CD14-positive monocyte (primary cell): ENCODE results near the gene MTA1. TPM values are rescaled to one million over a fixed set of nuclear protein-coding genes. Genes with fewer than 3 reads are reported as not detected.
A peak's percentile ranks its signal among the peaks of the same experiment; 100 is the strongest.

Experiments used
- DNase-seq, 3 donors: peaks; one replicate each; pipeline ENCODE4 v3.0.0-alpha.2; 2011 to 2022
- H2AFZ ChIP-seq: 2 replicates; pipeline ENCODE4 v1.6.0; 2012; ENCODE audit warnings: mild to moderate bottlenecking, low read depth, low read length, inconsistent platforms; ENCODE audit not compliant: insufficient read depth, poor library complexity, severe bottlenecking
- H3K27ac ChIP-seq, 2 donors: 1 replicate in 1 of 2; 2 replicates in 1 of 2; pipeline ENCODE4 v1.5.1; 2012 to 2013; ENCODE audit warnings: low read length in 2 of 2, control low read depth in 1 of 2, inconsistent platforms in 1 of 2, low read depth in 1 of 2, mild to moderate bottlenecking in 1 of 2
- H3K27me3 ChIP-seq, 2 donors: one replicate each; pipeline versions ENCODE4 v1.6.0 to v1.6.1; 2011 to 2013; ENCODE audit warnings: low read length in 2 of 2; ENCODE audit not compliant: control insufficient read depth in 2 of 2, insufficient read depth in 2 of 2
- H3K36me3 ChIP-seq, 2 donors: replicated peaks in 1 of 2; 1 replicate in 1 of 2; 2 replicates in 1 of 2; pipeline versions ENCODE4 v1.5.1 to v1.6.1; 2012 to 2013; ENCODE audit warnings: low read length in 2 of 2, control low read depth in 1 of 2, inconsistent platforms in 1 of 2, mild to moderate bottlenecking in 1 of 2; ENCODE audit not compliant: insufficient read depth in 2 of 2, control insufficient read depth in 1 of 2
- H3K4me1 ChIP-seq, 2 donors: 1 replicate in 1 of 2; 2 replicates in 1 of 2; pipeline versions ENCODE4 v1.5.1 to v1.6.1; 2012 to 2013; ENCODE audit warnings: low read length in 2 of 2, control low read depth in 1 of 2, inconsistent platforms in 1 of 2, mild to moderate bottlenecking in 1 of 2, moderate library complexity in 1 of 2; ENCODE audit not compliant: insufficient read depth in 2 of 2, control insufficient read depth in 1 of 2
- H3K4me2 ChIP-seq: replicated peaks from 2 replicates; pipeline ENCODE3; 2012; ENCODE audit warnings: low read length, moderate library complexity, mild to moderate bottlenecking; ENCODE audit not compliant: poor library complexity, severe bottlenecking; ENCODE audit errors: extremely low read depth
- H3K4me3 ChIP-seq, 3 experiments: fragments of 200-600 bp in 1 of 3; sonication (generic) in 1 of 3; replicated peaks in 1 of 3; 1 replicate in 2 of 3; 2 replicates in 1 of 3; pipeline ENCODE4 v1.5.1; 2011 to 2013; ENCODE audit warnings: low read length in 3 of 3, mild to moderate bottlenecking in 3 of 3, control low read depth in 2 of 3, low read depth in 2 of 3, inconsistent platforms in 1 of 3, moderate library complexity in 1 of 3
- H3K79me2 ChIP-seq: 2 replicates; pipeline ENCODE4 v1.6.0; 2012; ENCODE audit warnings: mild to moderate bottlenecking, control low read depth, inconsistent platforms, low read length, moderate library complexity; ENCODE audit not compliant: insufficient read depth
- H3K9ac ChIP-seq: 2 replicates; pipeline ENCODE4 v1.6.0; 2017; ENCODE audit warnings: low read length, mild to moderate bottlenecking; ENCODE audit not compliant: insufficient read depth, poor library complexity, severe bottlenecking
- H3K9me3 ChIP-seq, 2 donors: replicated peaks in 1 of 2; 1 replicate in 1 of 2; 2 replicates in 1 of 2; pipeline versions ENCODE4 v1.5.1 to v1.6.1; 2012 to 2013; ENCODE audit warnings: low read length in 2 of 2, control low read depth in 1 of 2; ENCODE audit not compliant: control insufficient read depth in 1 of 2, insufficient read depth in 1 of 2
- H4K20me1 ChIP-seq: 2 replicates; pipeline ENCODE4 v1.6.0; 2012; ENCODE audit warnings: mild to moderate bottlenecking, low read length, control low read depth, moderate library complexity; ENCODE audit not compliant: insufficient read depth
- H3K27ac Mint-ChIP-seq, 7 donors: one replicate each; pipeline ENCODE4 v1.8.0; 2020; ENCODE audit warnings: mild to moderate bottlenecking in 7 of 7, mixed read lengths in 7 of 7, moderate library complexity in 6 of 7, inconsistent platforms in 2 of 7
- H3K27me3 Mint-ChIP-seq, 3 donors: one replicate each; pipeline ENCODE4 v1.8.0; 2021 to 2022; ENCODE audit warnings: low read depth in 3 of 3, mild to moderate bottlenecking in 3 of 3, mixed read lengths in 3 of 3, moderate library complexity in 3 of 3, inconsistent platforms in 1 of 3
- H3K36me3 Mint-ChIP-seq, 2 donors: one replicate each; pipeline ENCODE4 v1.8.0; 2020; ENCODE audit warnings: mixed read lengths in 2 of 2, inconsistent platforms in 1 of 2, mild to moderate bottlenecking in 1 of 2
- H3K4me1 Mint-ChIP-seq: one replicate; pipeline ENCODE4 v1.8.0; 2020; ENCODE audit warnings: mild to moderate bottlenecking, mixed read lengths
- H3K4me3 Mint-ChIP-seq, 2 donors: one replicate each; pipeline ENCODE4 v1.8.0; 2020; ENCODE audit warnings: mild to moderate bottlenecking in 2 of 2, mixed read lengths in 2 of 2, moderate library complexity in 1 of 2
- H3K9me3 Mint-ChIP-seq, 7 donors: one replicate each; pipeline ENCODE4 v1.8.0; 2020 to 2022; ENCODE audit warnings: mixed read lengths in 7 of 7, mild to moderate bottlenecking in 6 of 7, moderate library complexity in 6 of 7, inconsistent platforms in 2 of 7
- CTCF ChIP-seq: fragments of 200-600 bp; IDR thresholded peaks from one replicate; pipeline ENCODE4 v1.8.0; 2022; ENCODE audit warnings: antibody characterized with exemption, mild to moderate bottlenecking
- WGBS: methylation state at CpG from one replicate; pipeline ENCODE4 v1.1.5; 2013; ENCODE audit warnings: missing lambda C conversion rate; ENCODE audit not compliant: insufficient coverage; 5-methylcytosine and 5-hydroxymethylcytosine counted together
- intact Hi-C, 2 donors: fragments of 100-400 bp; cut with micrococcal nuclease; formaldehyde crosslinking; loops; one replicate each; pipeline versions ENCODE4 v1.15.0 to v1.15.1; 2023
- polyA plus RNA-seq, 3 donors: library from polyadenylated mRNA; depleted of rRNA in 1 of 3; unstranded in 2 of 3; stranded (reverse) in 1 of 3; fragments of 300-500 nt in 2 of 3; fragments of >200 nt in 1 of 3; fragmentation: Illumina TruSeq in 2 of 3; gene quantifications; 1 replicate in 2 of 3; 2 replicates in 1 of 3; pipeline ENCODE4 v1.2.3, GENCODE V29; 2012 to 2021

MTA1 gene
- polyA plus RNA-seq, 3 donors = 0.91 to 102 (median 2.0) TPM

- H3K79me2 ChIP-seq = no peaks in the 10 kb centered on the region
- H3K36me3 ChIP-seq = peaks cover 0 to 3% of the 10 kb centered on the region in 2 donors
- DNase-seq = no peak
- 93% methylated on average over 13 of the region's 16 CpGs for WGBS
- no peak overlapping the region for H2AFZ ChIP-seq
- peaks cover 13% of the 10 kb centered on the region for H4K20me1 ChIP-seq
- H3K4me3 ChIP-seq = no peak overlapping the region
- intact Hi-C loops = loop anchor here (5.0 to 10.0 kb wide), 2 partner anchors 413 to 420 kb away; partner anchors contain the start of gene GPR132 (in 1 of the 2)
- H3K9me3 Mint-ChIP-seq = peaks cover 0 to 8% (median 2%) of the 10 kb centered on the region in 7 donors
- peak overlapping the region in 1 of 2 donors; percentile 85 for H3K4me3 Mint-ChIP-seq
- no peak overlapping the region for H3K27ac ChIP-seq
- H3K4me1 Mint-ChIP-seq = peaks cover 67% of the 10 kb centered on the region
- H3K36me3 Mint-ChIP-seq = peaks cover 5 to 12% of the 10 kb centered on the region in 2 donors
- peak overlapping the region in 6 of 7 donors; percentile 8 to 92 (median 88) for H3K27ac Mint-ChIP-seq
- H3K27me3 ChIP-seq = peaks cover 2 to 45% of the 10 kb centered on the region in 2 donors
- H3K4me2 ChIP-seq = no peak overlapping the region
- peaks cover 81 to 91% of the 10 kb centered on the region in 2 donors for H3K4me1 ChIP-seq
- H3K9ac ChIP-seq = no peak overlapping the region
- TF ChIP-seq CTCF = no peak
- peaks cover 34 to 65% (median 37%) of the 10 kb centered on the region in 3 donors for H3K27me3 Mint-ChIP-seq
- no peaks in the 10 kb centered on the region for H3K9me3 ChIP-seq
Measured at GRCh38 chr14:105484997-105485393, 65.4 kb downstream of the MTA1 start.

GRCh38 chr14:105485739-105486162 is 66.1 kb downstream of the MTA1 start:
- Histone ChIP-seq H3K9ac (peak overlapping the region; percentile 95), H4K20me1 (peaks cover 13% of the 10 kb centered on the region), H3K9me3 (no peaks in the 10 kb centered on the region), H3K27ac (peak overlapping the region in 1 of 2 donors; percentile 94), H3K4me3 (peak overlapping the region in 1 of 3 experiments; percentile 89), H3K4me2 (peak overlapping the region; percentile 82), H3K27me3 (peaks cover 2 to 39% of the 10 kb centered on the region in 2 donors), H3K4me1 (peaks cover 75 to 85% of the 10 kb centered on the region in 2 donors), H3K36me3 (peaks cover 0 to 3% of the 10 kb centered on the region in 2 donors), H3K79me2 (no peaks in the 10 kb centered on the region), H2AFZ (peak overlapping the region; percentile 27)
- Mint-ChIP-seq H3K9me3 (peaks cover 0 to 6% (median 2%) of the 10 kb centered on the region in 7 donors), H3K27ac (peak overlapping the region in 5 of 7 donors; percentile 57 to 94 (median 77)), H3K36me3 (peaks cover 5 to 12% of the 10 kb centered on the region in 2 donors), H3K4me1 (peaks cover 61% of the 10 kb centered on the region), H3K27me3 (peaks cover 31 to 57% (median 31%) of the 10 kb centered on the region in 3 donors), H3K4me3 (peak overlapping the region; percentile 43 to 86)
- peak; percentile 35 to 48 (median 44) for DNase-seq
- WGBS = 26% methylated on average over 11 of the region's 12 CpGs
- peak; percentile 20 for TF ChIP-seq CTCF
- intact Hi-C loops = loop anchor here in 1 of 2 donors (10.0 kb wide), 1 partner anchor 421 kb away; the partner anchor contains the start of gene GPR132
